Measurements from ENCODE around the gene CCL21. TPM values are rescaled to one million over a fixed set of nuclear protein-coding genes. Genes with fewer than 3 reads are reported as not detected.

CCL21 gene
- total and polyA plus RNA-seq, 12 donors = 2.2 to 295 (median 33.0) TPM

- Histone ChIP-seq H3K27ac (no peak overlapping the region), H3K9me3 (replicated peaks in 1 of 3) (no peaks in the 10 kb centered on the region), H3K4me3 (no peak overlapping the region), H3K4me1 (replicated peaks in 1 of 2) (no peaks in the 10 kb centered on the region), H3K36me3 (replicated peaks in 1 of 2) (no peaks in the 10 kb centered on the region), H3K27me3 (no peaks in the 10 kb centered on the region)
- 80 to 93% (median 87%) methylated on average over 8 of the region's 8 CpGs for WGBS, 4 donors
- intact Hi-C loops (cut with DNase I) = no loop called here
- TF ChIP-seq CTCF (IDR thresholded peaks at IDR 0.05) (no peak), POLR2A (IDR thresholded peaks at IDR 0.05) (no peak)
- DNase-seq = no peak
These were observed 9.3 kb upstream of the CCL21 start for GRCh38 chr9:34719021-34719768.

- no peaks in the 10 kb centered on the region for H3K27me3 ChIP-seq
- no peaks in the 10 kb centered on the region for H3K9me3 ChIP-seq (replicated peaks in 1 of 3)
- no peak overlapping the region for H3K4me3 ChIP-seq
- H3K4me1 ChIP-seq (replicated peaks in 1 of 2) = no peaks in the 10 kb centered on the region
- H3K27ac ChIP-seq = no peak overlapping the region
- H3K36me3 ChIP-seq (replicated peaks in 1 of 2) = no peaks in the 10 kb centered on the region
- TF ChIP-seq POLR2A (IDR thresholded peaks at IDR 0.05) = no peak
- intact Hi-C loops (cut with DNase I) = no loop called here
- 12 to 53% (median 50%) methylated on average over 3 of the region's 3 CpGs for WGBS, 4 donors
- DNase-seq = peak in 4 of 7 donors; percentile 19 to 51 (median 22)
These were observed 8.2 kb upstream of the CCL21 start for GRCh38 chr9:34717996-34718614.

GRCh38 chr9:34716711-34717110 lies 6.8 kb upstream of the CCL21 start:
- no peak for DNase-seq
- no peak for TF ChIP-seq POLR2A (IDR thresholded peaks at IDR 0.05)
- Histone ChIP-seq H3K9me3 (replicated peaks in 1 of 3) (no peaks in the 10 kb centered on the region), H3K4me1 (replicated peaks in 1 of 2) (no peaks in the 10 kb centered on the region), H3K27me3 (no peaks in the 10 kb centered on the region), H3K36me3 (replicated peaks in 1 of 2) (no peaks in the 10 kb centered on the region), H3K27ac (no peak overlapping the region), H3K4me3 (no peak overlapping the region)
- WGBS, 4 donors = 76 to 85% (median 81%) methylated on average over 4 of the region's 4 CpGs
- intact Hi-C loops (cut with DNase I) = no loop called here

- Histone ChIP-seq H3K4me3 (no peak overlapping the region), H3K27ac (no peak overlapping the region), H3K27me3 (no peaks in the 10 kb centered on the region), H3K9me3 (replicated peaks in 1 of 3) (no peaks in the 10 kb centered on the region), H3K36me3 (replicated peaks in 1 of 2) (no peaks in the 10 kb centered on the region), H3K4me1 (replicated peaks in 1 of 2) (no peaks in the 10 kb centered on the region)
- intact Hi-C loops (cut with DNase I) = no loop called here
- no peak for DNase-seq
- TF ChIP-seq POLR2A (IDR thresholded peaks at IDR 0.05) (no peak), CTCF (IDR thresholded peaks at IDR 0.05) (no peak)
- 87 to 97% (median 91%) methylated on average over 6 to 7 of the region's 7 CpGs for WGBS, 4 donors
These were observed 5.8 kb upstream of the CCL21 start for GRCh38 chr9:34715639-34716215.

- TF ChIP-seq POLR2A (IDR thresholded peaks at IDR 0.05) (no peak), CTCF (IDR thresholded peaks at IDR 0.05) (no peak)
- no peaks in the 10 kb centered on the region for H3K27me3 ChIP-seq
- H3K27ac ChIP-seq = no peak overlapping the region
- no peak for DNase-seq
- no peaks in the 10 kb centered on the region for H3K4me1 ChIP-seq (replicated peaks in 1 of 2)
- H3K4me3 ChIP-seq = no peak overlapping the region
- H3K36me3 ChIP-seq (replicated peaks in 1 of 2) = no peaks in the 10 kb centered on the region
- no peaks in the 10 kb centered on the region for H3K9me3 ChIP-seq (replicated peaks in 1 of 3)
- intact Hi-C loops (cut with DNase I) = no loop called here
These were observed 4.1 kb upstream of the CCL21 start for GRCh38 chr9:34714007-34714406.

All from adrenal gland (tissue), 12 donors.